Measurements from ENCODE around the gene CYP1A2.

The CYP1A2 gene

GRCh38 chr15:74752531-74752930 lies 3.9 kb downstream of the CYP1A2 start:
- no peak overlapping the region for H3K9ac ChIP-seq (ENCODE audit: low read length)
- H3F3A ChIP-seq (ENCODE audit: insufficient read depth, low read length) = no peaks in the 10 kb centered on the region
- no peaks in the 10 kb centered on the region for H3K9me3 ChIP-seq (ENCODE audit: low read length)
- H3K36me3 ChIP-seq (ENCODE audit: insufficient read depth, low read length) = no peaks in the 10 kb centered on the region; the same call in 1 of the 2 replicates
- H2AFZ ChIP-seq (ENCODE audit: low read length) = no peak overlapping the region
- TF ChIP-seq EZH2 (IDR thresholded peaks at IDR 0.05; ENCODE audit: borderline replicate concordance, low read length) (no peak), CTCF (IDR thresholded peaks at IDR 0.05; ENCODE audit: low read length) (no peak)
- H3K9me2 ChIP-seq (ENCODE audit: low read depth, low read length) = no peaks in the 10 kb centered on the region
- H3K4me2 ChIP-seq (ENCODE audit: low read length) = no peak overlapping the region
- H4K20me1 ChIP-seq (ENCODE audit: insufficient read depth, low read length) = no peaks in the 10 kb centered on the region
- peaks cover 16% of the 10 kb centered on the region for H3K27me3 ChIP-seq (ENCODE audit: insufficient read depth, low read length)
- H3K4me1 ChIP-seq (ENCODE audit: insufficient read depth, low read length, severe bottlenecking) = no peaks in the 10 kb centered on the region
- H3K4me3 ChIP-seq (ENCODE audit: low read depth, low read length, poor library complexity, severe bottlenecking) = no peak overlapping the region
- no peaks in the 10 kb centered on the region for H3K79me2 ChIP-seq (ENCODE audit: insufficient read depth, low read length)
- no peak overlapping the region for H3K27ac ChIP-seq (ENCODE audit: low read depth, low read length, poor library complexity, severe bottlenecking)

GRCh38 chr15:74754593-74755215 lies 6.1 kb downstream of the CYP1A2 start:
- Histone ChIP-seq H3F3A (ENCODE audit: insufficient read depth, low read length) (no peaks in the 10 kb centered on the region), H3K27ac (ENCODE audit: low read depth, low read length, poor library complexity, severe bottlenecking) (no peak overlapping the region), H3K79me2 (ENCODE audit: insufficient read depth, low read length) (no peaks in the 10 kb centered on the region), H3K27me3 (ENCODE audit: insufficient read depth, low read length) (peaks cover 16% of the 10 kb centered on the region), H3K4me1 (ENCODE audit: insufficient read depth, low read length, severe bottlenecking) (no peaks in the 10 kb centered on the region), H4K20me1 (ENCODE audit: insufficient read depth, low read length) (no peaks in the 10 kb centered on the region), H3K9me2 (ENCODE audit: low read depth, low read length) (no peaks in the 10 kb centered on the region), H3K9ac (ENCODE audit: low read length) (no peak overlapping the region), H3K9me3 (ENCODE audit: low read length) (no peaks in the 10 kb centered on the region), H3K4me3 (ENCODE audit: low read depth, low read length, poor library complexity, severe bottlenecking) (no peak overlapping the region), H2AFZ (ENCODE audit: low read length) (no peak overlapping the region), H3K4me2 (ENCODE audit: low read length) (no peak overlapping the region), H3K36me3 (ENCODE audit: insufficient read depth, low read length) (no peaks in the 10 kb centered on the region; the same call in 1 of the 2 replicates)
- TF ChIP-seq EZH2 (IDR thresholded peaks at IDR 0.05; ENCODE audit: borderline replicate concordance, low read length) (no peak), CTCF (IDR thresholded peaks at IDR 0.05; ENCODE audit: low read length) (no peak)

- H3K36me3 ChIP-seq (ENCODE audit: insufficient read depth, low read length) = no peaks in the 10 kb centered on the region; the same call in 1 of the 2 replicates
- no peaks in the 10 kb centered on the region for H4K20me1 ChIP-seq (ENCODE audit: insufficient read depth, low read length)
- H3F3A ChIP-seq (ENCODE audit: insufficient read depth, low read length) = no peaks in the 10 kb centered on the region
- H3K4me3 ChIP-seq (ENCODE audit: low read depth, low read length, poor library complexity, severe bottlenecking) = no peak overlapping the region
- no peak overlapping the region for H3K27ac ChIP-seq (ENCODE audit: low read depth, low read length, poor library complexity, severe bottlenecking)
- H2AFZ ChIP-seq (ENCODE audit: low read length) = no peak overlapping the region
- H3K9me3 ChIP-seq (ENCODE audit: low read length) = no peaks in the 10 kb centered on the region
- H3K9ac ChIP-seq (ENCODE audit: low read length) = no peak overlapping the region
- peaks cover 18% of the 10 kb centered on the region for H3K4me1 ChIP-seq (ENCODE audit: insufficient read depth, low read length, severe bottlenecking)
- no peak overlapping the region for H3K4me2 ChIP-seq (ENCODE audit: low read length)
- TF ChIP-seq CTCF (IDR thresholded peaks at IDR 0.05; ENCODE audit: low read length) = no peak
- TF ChIP-seq EZH2 (IDR thresholded peaks at IDR 0.05; ENCODE audit: borderline replicate concordance, low read length) = no peak
- no peaks in the 10 kb centered on the region for H3K27me3 ChIP-seq (ENCODE audit: insufficient read depth, low read length)
- H3K79me2 ChIP-seq (ENCODE audit: insufficient read depth, low read length) = no peaks in the 10 kb centered on the region
- no peaks in the 10 kb centered on the region for H3K9me2 ChIP-seq (ENCODE audit: low read depth, low read length)
Measured at GRCh38 chr15:74758736-74759135, 10.1 kb downstream of the CYP1A2 start.

All from OCI-LY1 (cell line).